Measurements from ENCODE around the gene SHC3. TPM values are rescaled to one million over a fixed set of nuclear protein-coding genes. Genes with fewer than 3 reads are reported as not detected.

SHC3 gene
- total RNA-seq, 1 experiment from 2014 or later, result 0.27 TPM

GRCh38 chr9:89179895-89180734 lies 1.5 kb upstream of the SHC3 start:
- H3K27me3 ChIP-seq (ENCODE audit: insufficient read depth, low read length), result no peaks in the 10 kb centered on the region
- no peaks in the 10 kb centered on the region for H4K20me1 ChIP-seq (ENCODE audit: insufficient read depth)
- no TSS peak for BruUV-seq (replicated peaks)
- ATAC-seq, result peak; percentile 92
- peak; percentile 83 for DNase-seq (ENCODE audit: low read depth, low spot score)
- peak overlapping the region; percentile 76 for H3K4me2 ChIP-seq (ENCODE audit: low read length)
- ChIA-PET CTCF (interaction anchor here (1.1 kb wide), 1 partner anchor 9 kb away, joined by 3 read pairs; no protein-coding TSS in a partner anchor), POLR2A (no interaction called here), RAD21 (ENCODE audit: low non-redundant PET in 1 of 2, low total read pairs in 2 of 2, uncharacterized antibody in 2 of 2, unreplicated experiment in 2 of 2) (no interaction called here)
- TF ChIP-seq FOSL1 (IDR thresholded peaks at IDR 0.05; ENCODE audit: low read depth) (peak; percentile 91), MAX (IDR thresholded peaks at IDR 0.05) (0 out of 2 replicates have a peak, but pooled peaks have one; percentile 11), POLR2AphosphoS5 (IDR thresholded peaks at IDR 0.05; ENCODE audit: low read depth, low read length) (peak; percentile 64; the same call in 1 of the 2 replicates), TCF7L2 (IDR thresholded peaks at IDR 0.05; ENCODE audit: borderline replicate concordance, extremely low read depth, insufficient read depth, insufficient read length) (peak; percentile 91), ZBTB33 (IDR thresholded peaks at IDR 0.05; ENCODE audit: extremely low read depth, insufficient replicate concordance, low read length) (no peak), CEBPB (IDR thresholded peaks at IDR 0.05; ENCODE audit: low read depth) (peak; percentile 99), RAD21 (IDR thresholded peaks at IDR 0.05; ENCODE audit: low read depth) (peak; percentile 12; the same call in 1 of the 2 replicates), CBX3 (IDR thresholded peaks at IDR 0.05; ENCODE audit: low read depth) (no peak), JUND (IDR thresholded peaks at IDR 0.05) (peak; percentile 94), ELF1 (IDR thresholded peaks at IDR 0.05; ENCODE audit: borderline replicate concordance, low read depth) (no peak), SP1 (IDR thresholded peaks at IDR 0.05; ENCODE audit: low read depth) (peak; percentile 91), YY1 (IDR thresholded peaks at IDR 0.05; ENCODE audit: extremely low read depth, insufficient replicate concordance, low read depth, low read length) (peak; percentile 24), SIN3A (IDR thresholded peaks at IDR 0.05; ENCODE audit: low read depth) (no peak), CTCF (IDR thresholded peaks at IDR 0.05 in 2 of 3, conservative IDR thresholded peaks at IDR 0.05 in 1 of 3; ENCODE audit: borderline replicate concordance in 1 of 3, insufficient read depth in 1 of 3, low read depth in 2 of 3, low read length in 2 of 3) (no peak), EZH2phosphoT487 (IDR thresholded peaks at IDR 0.05; ENCODE audit: borderline replicate concordance) (no peak), POLR2A (IDR thresholded peaks at IDR 0.05; ENCODE audit: borderline replicate concordance, extremely low read depth, insufficient read depth, insufficient read length) (peak; percentile 53)
- intact Hi-C loops (cut with micrococcal nuclease), result no loop called here
- H3K4me3 ChIP-seq (replicated peaks in 1 of 2; ENCODE audit: low read depth in 1 of 2, low read length in 2 of 2), result peak overlapping the region; percentile 34 to 51
- H3K27ac ChIP-seq (ENCODE audit: low read depth, low read length), result peak overlapping the region; percentile 93
- no peaks in the 10 kb centered on the region for H3K79me2 ChIP-seq (ENCODE audit: insufficient read depth, low read length)
- H3K4me1 ChIP-seq (ENCODE audit: control insufficient read depth in 1 of 2, insufficient read depth in 2 of 2, low read length in 2 of 2), result peaks cover 23% of the 10 kb centered on the region in 2 experiments; a peak in 3 of 4 replicates
- peak overlapping the region; percentile 53 for H3K9ac ChIP-seq (ENCODE audit: low read length)
- no peaks in the 10 kb centered on the region for H3K9me2 ChIP-seq (ENCODE audit: insufficient read depth)
- H3K9me3 ChIP-seq (ENCODE audit: control insufficient read depth in 1 of 2, insufficient read depth in 1 of 2, low read depth in 1 of 2, low read length in 2 of 2), result no peaks in the 10 kb centered on the region
- no peaks in the 10 kb centered on the region for H3K36me3 ChIP-seq (ENCODE audit: control insufficient read depth in 1 of 2, insufficient read depth in 2 of 2, low read length in 2 of 2)
- peak overlapping the region; percentile 81 for H2AFZ ChIP-seq (ENCODE audit: low read depth, low read length, poor library complexity, severe bottlenecking)

All from HCT116 (cell line).